Mesenchymal stem cell (in vitro differentiated cells and primary cell): ENCODE data around the gene FLT3LG.

Source experiments
- DNase-seq: peaks from one replicate; pipeline ENCODE4 v3.0.0-alpha.2; 2013
- H2AFZ ChIP-seq: one replicate; pipeline ENCODE4 v1.6.1; 2013; ENCODE audit warnings: low read depth, mild to moderate bottlenecking, control low read depth, inconsistent platforms, low read length, moderate library complexity
- H2AK5ac ChIP-seq: 2 replicates; pipeline ENCODE4 v1.6.1; 2013; ENCODE audit warnings: low read length, moderate library complexity, mild to moderate bottlenecking, inconsistent platforms; ENCODE audit not compliant: severe bottlenecking
- H2BK120ac ChIP-seq: one replicate; pipeline ENCODE4 v1.6.1; 2013; ENCODE audit warnings: low read depth, mild to moderate bottlenecking, inconsistent platforms, low read length, moderate library complexity
- H2BK12ac ChIP-seq, 2 experiments: one replicate each; pipeline ENCODE4 v1.6.1; 2013; ENCODE audit warnings: inconsistent platforms in 2 of 2, low read length in 2 of 2, mild to moderate bottlenecking in 2 of 2, moderate library complexity in 2 of 2, control low read depth in 1 of 2
- H2BK15ac ChIP-seq: one replicate; pipeline ENCODE4 v1.6.1; 2013; ENCODE audit warnings: mild to moderate bottlenecking, low read depth, inconsistent platforms; ENCODE audit not compliant: poor library complexity, severe bottlenecking
- H2BK5ac ChIP-seq: 2 replicates; pipeline ENCODE4 v1.6.1; 2013; ENCODE audit warnings: low read depth, mild to moderate bottlenecking, low read length, control low read depth, inconsistent platforms; ENCODE audit not compliant: poor library complexity, severe bottlenecking
- H3K14ac ChIP-seq, 2 experiments: one replicate each; pipeline ENCODE4 v1.6.1; 2013; ENCODE audit warnings: inconsistent platforms in 2 of 2, low read length in 2 of 2, control low read depth in 1 of 2, mild to moderate bottlenecking in 1 of 2, moderate library complexity in 1 of 2
- H3K18ac ChIP-seq, 2 experiments: one replicate each; pipeline ENCODE4 v1.6.1; 2013; ENCODE audit warnings: inconsistent platforms in 2 of 2, low read length in 2 of 2, control low read depth in 1 of 2, low read depth in 1 of 2, mild to moderate bottlenecking in 1 of 2
- H3K23ac ChIP-seq, 2 experiments: one replicate each; pipeline ENCODE4 v1.6.1; 2013; ENCODE audit warnings: inconsistent platforms in 2 of 2, low read length in 2 of 2, mild to moderate bottlenecking in 2 of 2, moderate library complexity in 2 of 2, control low read depth in 1 of 2
- H3K27ac ChIP-seq: 2 replicates; pipeline ENCODE4 v1.5.1; 2013; ENCODE audit warnings: mild to moderate bottlenecking, moderate library complexity, low read length, control low read depth, inconsistent platforms; ENCODE audit not compliant: poor library complexity, severe bottlenecking
- H3K27me3 ChIP-seq, 2 experiments: 2 replicates each; pipeline versions ENCODE4 v1.6.1 to v1.7.0; 2013; ENCODE audit warnings: low read length in 2 of 2, mild to moderate bottlenecking in 2 of 2, moderate library complexity in 2 of 2, control low read depth in 1 of 2, inconsistent platforms in 1 of 2; ENCODE audit not compliant: control insufficient read depth in 1 of 2, insufficient read depth in 1 of 2
- H3K36me3 ChIP-seq, 2 experiments: 2 replicates each; pipeline versions ENCODE4 v1.6.1 to v1.7.0; 2013; ENCODE audit warnings: low read length in 2 of 2, control low read depth in 1 of 2, inconsistent platforms in 1 of 2, low read depth in 1 of 2, mild to moderate bottlenecking in 1 of 2; ENCODE audit not compliant: insufficient read depth in 2 of 2, control insufficient read depth in 1 of 2
- H3K4ac ChIP-seq, 2 experiments: one replicate each; pipeline ENCODE4 v1.6.1; 2013; ENCODE audit warnings: inconsistent platforms in 2 of 2, low read length in 2 of 2, mild to moderate bottlenecking in 2 of 2, moderate library complexity in 2 of 2, control low read depth in 1 of 2, low read depth in 1 of 2
- H3K4me1 ChIP-seq: 2 replicates; pipeline ENCODE4 v1.6.1; 2013; ENCODE audit warnings: low read depth, low read length, control low read depth; ENCODE audit not compliant: control insufficient read depth, insufficient read depth
- H3K4me2 ChIP-seq: 2 replicates; pipeline ENCODE4 v1.6.1; 2013; ENCODE audit warnings: low read length, mild to moderate bottlenecking, inconsistent platforms; ENCODE audit not compliant: poor library complexity, severe bottlenecking
- H3K4me3 ChIP-seq, 2 experiments: 2 replicates each; pipeline versions ENCODE4 v1.5.1 to v1.7.0; 2013; ENCODE audit warnings: low read length in 2 of 2, mild to moderate bottlenecking in 2 of 2, control low read depth in 1 of 2, low read depth in 1 of 2; ENCODE audit not compliant: insufficient read depth in 1 of 2
- H3K79me1 ChIP-seq: replicated peaks from 2 replicates; pipeline ENCODE4 v1.6.1; 2013; ENCODE audit warnings: mild to moderate bottlenecking, control low read depth, low read length, inconsistent platforms; ENCODE audit not compliant: poor library complexity, severe bottlenecking
- H3K9ac ChIP-seq: 2 replicates; pipeline ENCODE4 v1.7.0; 2013; ENCODE audit warnings: mild to moderate bottlenecking, low read length, moderate library complexity
- H3K9me3 ChIP-seq: 2 replicates; pipeline ENCODE4 v1.7.0; 2013; ENCODE audit warnings: mild to moderate bottlenecking, low read length; ENCODE audit not compliant: control insufficient read depth
- H4K8ac ChIP-seq: one replicate; pipeline ENCODE4 v1.6.1; 2013; ENCODE audit warnings: inconsistent platforms, mild to moderate bottlenecking, low read length, moderate library complexity
- H4K91ac ChIP-seq: one replicate; pipeline ENCODE4 v1.6.1; 2013; ENCODE audit warnings: mild to moderate bottlenecking, low read length, inconsistent platforms
- WGBS: methylation state at CpG from one replicate; pipeline ENCODE4 v1.1.7; 2013; ENCODE audit warnings: mixed read lengths; 5-methylcytosine and 5-hydroxymethylcytosine counted together

Gene FLT3LG

DNA sequence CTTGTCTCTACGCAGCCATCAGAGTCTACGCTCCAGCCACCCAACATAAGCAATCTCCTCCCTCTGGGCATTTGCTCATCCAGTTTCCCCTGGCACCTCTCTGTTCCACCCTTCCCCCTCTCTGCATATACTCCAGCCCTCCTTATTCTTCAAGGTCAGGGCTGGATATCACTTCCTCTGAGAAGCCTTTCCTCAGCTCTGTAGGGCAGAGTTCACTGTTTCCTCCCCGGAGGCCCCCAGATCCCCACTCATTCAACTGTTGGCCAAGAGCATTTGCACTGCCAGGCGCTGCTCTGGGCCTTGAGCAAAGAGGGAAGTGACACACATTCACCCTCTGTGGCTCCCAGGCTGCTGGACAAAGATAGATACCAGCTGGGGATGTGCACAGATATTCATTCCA is 41.8 kb downstream of the FLT3LG start:
- Histone ChIP-seq H3K4me2 (no peak overlapping the region), H3K79me1 (no peaks in the 10 kb centered on the region), H4K91ac (no peak overlapping the region), H2BK120ac (no peak overlapping the region), H3K23ac (no peak overlapping the region), H3K36me3 (peaks cover 7 to 14% of the 10 kb centered on the region in 2 experiments), H2BK15ac (no peak overlapping the region), H3K4ac (no peak overlapping the region), H3K14ac (no peak overlapping the region), H2AFZ (no peak overlapping the region), H2BK5ac (no peak overlapping the region), H2AK5ac (no peak overlapping the region), H3K27me3 (no peaks in the 10 kb centered on the region), H3K18ac (no peak overlapping the region), H3K9ac (no peak overlapping the region), H3K4me1 (peaks cover 17% of the 10 kb centered on the region), H3K9me3 (no peaks in the 10 kb centered on the region), H4K8ac (no peak overlapping the region), H3K4me3 (peak overlapping the region in 1 of 2 experiments; percentile 23), H2BK12ac (no peak overlapping the region), H3K27ac (no peak overlapping the region)
- DNase-seq, result peak; percentile 61
- WGBS, result 63% methylated on average over 4 of the region's 4 CpGs

DNA sequence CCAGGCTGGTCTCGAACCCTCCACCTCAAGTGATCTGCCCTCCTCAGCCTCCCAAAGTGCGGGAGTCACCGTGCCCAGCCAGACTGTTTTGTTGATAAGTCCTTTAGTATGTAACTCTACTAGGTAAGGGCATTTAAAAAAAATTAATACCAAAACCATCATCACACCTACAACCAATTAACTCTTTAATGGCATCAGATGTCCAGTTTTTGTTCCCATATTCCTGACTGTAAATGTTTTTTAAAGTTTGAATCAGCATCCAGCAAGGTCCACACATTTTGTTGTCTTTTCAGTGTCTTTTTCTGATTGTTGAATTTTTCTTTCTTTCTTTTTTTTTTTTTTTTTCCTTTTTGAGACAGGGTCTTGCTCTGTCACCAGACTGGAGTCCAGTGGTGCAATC is 44.0 kb downstream of the FLT3LG start:
- H2BK120ac ChIP-seq, result no peak overlapping the region
- H2AK5ac ChIP-seq, result no peak overlapping the region
- H3K36me3 ChIP-seq, result peaks cover 14 to 15% of the 10 kb centered on the region in 2 experiments
- H3K9me3 ChIP-seq, result no peaks in the 10 kb centered on the region
- no peak overlapping the region for H4K91ac ChIP-seq
- no CpG with 5 or more reads among the region's 3 CpGs for WGBS
- H2AFZ ChIP-seq, result no peak overlapping the region
- H3K79me1 ChIP-seq, result no peaks in the 10 kb centered on the region
- no peak overlapping the region for H3K23ac ChIP-seq
- no peak overlapping the region for H3K4me2 ChIP-seq
- no peak overlapping the region for H2BK15ac ChIP-seq
- H3K27me3 ChIP-seq, result no peaks in the 10 kb centered on the region
- no peak overlapping the region for H3K4ac ChIP-seq
- H3K18ac ChIP-seq, result no peak overlapping the region
- DNase-seq, result no peak
- H3K27ac ChIP-seq, result no peak overlapping the region
- H3K4me3 ChIP-seq, result no peak overlapping the region
- H4K8ac ChIP-seq, result no peak overlapping the region
- H2BK12ac ChIP-seq, result no peak overlapping the region
- H3K4me1 ChIP-seq, result peaks cover 6% of the 10 kb centered on the region
- H3K14ac ChIP-seq, result no peak overlapping the region
- no peak overlapping the region for H3K9ac ChIP-seq
- no peak overlapping the region for H2BK5ac ChIP-seq

DNA sequence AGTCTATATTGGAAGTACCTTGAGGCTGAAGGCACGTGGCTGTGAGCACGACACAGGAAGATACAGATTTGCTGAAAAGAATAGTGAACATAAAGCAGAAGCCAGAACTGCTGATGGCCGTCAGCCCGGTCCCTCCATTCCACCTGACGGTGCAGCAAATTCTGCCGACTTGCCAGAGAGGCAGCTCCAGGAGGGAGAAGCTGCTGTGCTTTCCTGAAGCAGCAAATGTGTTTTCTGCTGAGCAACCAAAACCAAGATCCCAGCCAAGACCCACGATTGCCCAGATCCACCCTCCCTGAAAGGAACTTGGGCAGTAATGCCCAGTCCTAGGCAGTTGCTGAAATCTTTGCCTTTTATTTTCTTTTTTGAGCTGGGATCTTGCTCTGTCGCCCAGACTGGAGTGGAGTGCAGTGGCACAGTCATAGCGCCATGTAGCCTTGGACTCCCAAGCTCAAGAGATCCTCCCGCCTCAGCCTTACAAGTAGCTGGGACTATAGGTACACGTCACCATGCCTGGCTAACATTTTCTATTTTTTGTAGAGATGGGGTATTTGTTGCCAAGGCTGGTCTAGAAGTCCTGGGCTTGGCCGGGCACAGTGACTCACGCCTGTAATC is 46.8 kb downstream of the FLT3LG start:
- Histone ChIP-seq H3K4me1 (no peaks in the 10 kb centered on the region), H3K18ac (no peak overlapping the region), H2BK12ac (no peak overlapping the region), H3K27ac (no peak overlapping the region), H3K4me2 (no peak overlapping the region), H3K4ac (no peak overlapping the region), H2AK5ac (no peak overlapping the region), H2BK15ac (no peak overlapping the region), H3K9me3 (no peaks in the 10 kb centered on the region), H3K4me3 (no peak overlapping the region), H2BK120ac (no peak overlapping the region), H3K79me1 (no peaks in the 10 kb centered on the region), H3K23ac (no peak overlapping the region), H2AFZ (no peak overlapping the region), H3K27me3 (no peaks in the 10 kb centered on the region), H4K91ac (no peak overlapping the region), H2BK5ac (no peak overlapping the region), H3K14ac (no peak overlapping the region), H3K9ac (no peak overlapping the region), H4K8ac (no peak overlapping the region), H3K36me3 (peaks cover 16 to 22% of the 10 kb centered on the region in 2 experiments)
- no peak for DNase-seq
- WGBS, result 92% methylated on average over 13 of the region's 13 CpGs

DNA sequence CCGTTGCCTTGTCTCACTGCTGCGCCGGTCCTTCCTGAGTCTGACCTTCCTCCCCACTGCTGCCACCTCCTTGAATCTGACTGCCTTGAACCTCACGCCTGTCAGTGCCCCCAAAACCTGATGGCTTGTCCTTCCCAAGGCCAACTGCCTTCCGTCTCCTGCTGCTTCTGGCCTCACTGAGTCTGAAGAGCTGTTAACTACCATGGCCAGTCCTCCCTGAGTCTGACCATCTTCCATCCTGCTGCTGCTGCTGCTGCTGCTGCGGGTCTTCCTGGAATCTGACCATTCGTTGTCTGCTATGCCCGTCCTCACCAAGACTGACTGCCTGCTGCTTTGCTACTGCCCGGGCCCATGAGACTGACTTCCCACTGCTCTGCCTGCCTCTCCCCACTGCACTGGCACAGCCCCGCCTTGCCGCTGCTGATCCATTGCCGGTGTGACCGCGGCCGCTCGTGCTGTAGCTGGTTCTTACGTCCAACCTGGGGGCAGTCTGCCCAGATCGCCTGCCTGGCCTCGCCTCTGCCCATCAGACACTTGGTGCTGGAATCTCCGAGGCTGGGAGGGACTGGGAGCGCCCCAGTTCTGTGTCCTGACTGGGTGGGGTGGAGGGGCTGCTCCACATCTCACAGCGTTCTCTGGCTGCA is 50.9 kb downstream of the FLT3LG start:
- Histone ChIP-seq H3K9me3 (no peaks in the 10 kb centered on the region), H3K27ac (no peak overlapping the region), H2AFZ (no peak overlapping the region), H3K9ac (no peak overlapping the region), H2BK5ac (no peak overlapping the region), H4K91ac (peak overlapping the region; percentile 44), H3K4me3 (no peak overlapping the region), H3K4me1 (peaks cover 6% of the 10 kb centered on the region), H3K36me3 (peaks cover 19 to 21% of the 10 kb centered on the region in 2 experiments), H2AK5ac (no peak overlapping the region), H3K14ac (no peak overlapping the region), H2BK120ac (no peak overlapping the region), H2BK15ac (no peak overlapping the region), H3K18ac (no peak overlapping the region), H3K23ac (no peak overlapping the region), H4K8ac (peak overlapping the region; percentile 19), H3K4me2 (no peak overlapping the region), H3K79me1 (no peaks in the 10 kb centered on the region), H2BK12ac (no peak overlapping the region), H3K4ac (no peak overlapping the region), H3K27me3 (no peaks in the 10 kb centered on the region)
- DNase-seq, result no peak
- WGBS, result 89% methylated on average over 22 of the region's 22 CpGs
